Calu3 (cell line): ENCODE measurements around the gene PLIN5. TPM values are rescaled to one million over a fixed set of nuclear protein-coding genes. Genes with fewer than 3 reads are reported as not detected.

Experiments used
- BruUV-seq: library from RNA; stranded (reverse); fragments of 400-500 nt; replicated peaks from 2 replicates; lab custom pipeline; 2021; lab: Mats Ljungman, UMichigan
- CTCF ChIA-PET: fragments of 300-600 bp; sonication (Branson Sonifier 250); formaldehyde crosslinking; loops from one replicate; lab custom pipeline; 2022; ENCODE audit warnings: antibody characterized with exemption; lab: Charles Lee
- DNase-seq: peaks from one replicate; pipeline ENCODE4 v3.0.0; 2022
- H3K27ac Mint-ChIP-seq: one replicate; pipeline ENCODE4 v1.8.0; 2022; ENCODE audit warnings: mixed read lengths; ENCODE audit not compliant: unreplicated experiment
- H3K27me3 Mint-ChIP-seq: one replicate; pipeline ENCODE4 v1.8.0; 2022; ENCODE audit warnings: mixed read lengths; ENCODE audit not compliant: unreplicated experiment
- H3K36me3 Mint-ChIP-seq: one replicate; pipeline ENCODE4 v1.8.0; 2022; ENCODE audit warnings: mild to moderate bottlenecking, moderate library complexity, mixed read lengths; ENCODE audit not compliant: insufficient read depth, unreplicated experiment
- H3K4me1 Mint-ChIP-seq: one replicate; pipeline ENCODE4 v1.8.0; 2022; ENCODE audit warnings: mild to moderate bottlenecking, low read depth, mixed read lengths; ENCODE audit not compliant: unreplicated experiment
- H3K4me3 Mint-ChIP-seq: one replicate; pipeline ENCODE4 v1.8.0; 2022; ENCODE audit warnings: mild to moderate bottlenecking, low read depth, moderate library complexity, mixed read lengths; ENCODE audit not compliant: unreplicated experiment
- H3K9me3 Mint-ChIP-seq: one replicate; pipeline ENCODE4 v1.8.0; 2022; ENCODE audit warnings: low read depth, mixed read lengths; ENCODE audit not compliant: unreplicated experiment
- intact Hi-C: fragments of 100-400 bp; cut with micrococcal nuclease; formaldehyde crosslinking; loops from one replicate; pipeline ENCODE4 v1.10.0; 2022; ENCODE audit not compliant: unreplicated experiment
- total RNA-seq: library from RNA; stranded (reverse); gene quantifications from 2 replicates; pipeline ENCODE4 v1.2.3, GENCODE V29; 2022
- TF ChIP-seq, protein P1 (sequence below): fragments of 200-600 bp; IDR thresholded peaks from one replicate; pipeline ENCODE4 v1.8.0; 2022; ENCODE audit warnings: antibody characterized with exemption; ENCODE audit not compliant: unreplicated experiment

PLIN5 gene
- total RNA-seq, 1 experiment from 2014 or later = 7.6 TPM

DNA sequence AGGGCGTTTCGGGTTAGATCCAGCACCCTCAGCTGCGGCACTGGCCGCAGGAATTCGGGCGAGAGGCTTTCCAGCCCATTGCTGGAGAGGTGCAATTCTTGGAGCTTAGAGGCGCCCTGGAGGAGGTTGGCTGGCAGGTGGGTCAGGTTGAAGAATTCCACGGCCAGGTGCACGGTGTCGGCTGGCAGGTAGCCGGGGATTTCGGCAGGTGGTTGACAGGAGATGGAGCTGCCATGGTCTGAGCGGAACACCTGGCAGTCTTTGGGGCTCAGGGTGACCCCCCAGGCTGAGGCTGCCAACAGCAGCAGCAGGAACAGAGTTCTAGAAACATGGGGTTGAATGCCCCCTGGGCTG lies 3.6 kb upstream of the PLIN5 start:
- H3K9me3 Mint-ChIP-seq = no peaks in the 10 kb centered on the region
- TF ChIP-seq, protein P1, sequence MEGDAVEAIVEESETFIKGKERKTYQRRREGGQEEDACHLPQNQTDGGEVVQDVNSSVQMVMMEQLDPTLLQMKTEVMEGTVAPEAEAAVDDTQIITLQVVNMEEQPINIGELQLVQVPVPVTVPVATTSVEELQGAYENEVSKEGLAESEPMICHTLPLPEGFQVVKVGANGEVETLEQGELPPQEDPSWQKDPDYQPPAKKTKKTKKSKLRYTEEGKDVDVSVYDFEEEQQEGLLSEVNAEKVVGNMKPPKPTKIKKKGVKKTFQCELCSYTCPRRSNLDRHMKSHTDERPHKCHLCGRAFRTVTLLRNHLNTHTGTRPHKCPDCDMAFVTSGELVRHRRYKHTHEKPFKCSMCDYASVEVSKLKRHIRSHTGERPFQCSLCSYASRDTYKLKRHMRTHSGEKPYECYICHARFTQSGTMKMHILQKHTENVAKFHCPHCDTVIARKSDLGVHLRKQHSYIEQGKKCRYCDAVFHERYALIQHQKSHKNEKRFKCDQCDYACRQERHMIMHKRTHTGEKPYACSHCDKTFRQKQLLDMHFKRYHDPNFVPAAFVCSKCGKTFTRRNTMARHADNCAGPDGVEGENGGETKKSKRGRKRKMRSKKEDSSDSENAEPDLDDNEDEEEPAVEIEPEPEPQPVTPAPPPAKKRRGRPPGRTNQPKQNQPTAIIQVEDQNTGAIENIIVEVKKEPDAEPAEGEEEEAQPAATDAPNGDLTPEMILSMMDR = no peak
- no TSS peak for BruUV-seq
- no peaks in the 10 kb centered on the region for H3K27me3 Mint-ChIP-seq
- intact Hi-C loops = no loop called here
- peaks cover 24% of the 10 kb centered on the region for H3K4me1 Mint-ChIP-seq
- peaks cover 17% of the 10 kb centered on the region for H3K36me3 Mint-ChIP-seq
- CTCF ChIA-PET = interaction anchor here (0.6 kb wide), 1 partner anchor 13 kb away, joined by 4 read pairs; no protein-coding TSS in a partner anchor
- no peak for DNase-seq
- H3K27ac Mint-ChIP-seq = no peak overlapping the region
- H3K4me3 Mint-ChIP-seq = peak overlapping the region; percentile 86

DNA sequence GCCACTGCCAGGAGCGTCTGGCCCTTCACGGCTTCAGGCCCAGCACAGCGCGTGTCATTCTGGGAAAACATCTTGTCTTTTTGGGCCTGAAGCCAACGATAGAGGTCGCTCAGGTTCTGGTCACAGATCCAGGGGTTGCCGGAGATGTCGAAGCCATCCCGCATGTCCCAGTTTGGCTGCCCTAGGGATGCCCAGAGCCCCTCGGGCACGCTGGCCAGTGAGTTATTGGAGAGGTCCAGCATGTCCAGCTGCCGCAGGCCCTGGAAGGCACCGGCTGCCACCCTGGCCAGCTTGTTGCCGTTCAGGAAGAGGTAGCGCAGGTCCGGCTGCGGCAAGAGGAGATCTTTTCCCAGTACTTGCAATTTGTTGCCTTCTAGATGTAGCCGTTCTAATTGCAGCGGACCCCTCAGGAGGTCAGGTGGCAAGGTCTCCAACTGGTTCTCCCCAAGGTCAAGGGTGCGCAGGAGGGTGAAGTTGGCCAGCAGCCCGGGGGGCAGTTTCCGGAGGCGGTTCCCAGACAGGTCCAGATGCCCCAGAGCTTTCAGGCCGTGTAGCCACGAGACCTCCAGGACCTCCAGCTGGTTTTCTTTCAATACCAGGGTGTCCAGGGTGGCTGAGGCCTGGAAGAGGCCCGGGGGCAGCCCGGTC lies 3.1 kb upstream of the PLIN5 start:
- no TSS peak for BruUV-seq
- DNase-seq = no peak
- CTCF ChIA-PET = interaction anchor here (0.6 kb wide), 1 partner anchor 13 kb away, joined by 4 read pairs; no protein-coding TSS in a partner anchor
- Mint-ChIP-seq H3K27ac (no peak overlapping the region), H3K9me3 (no peaks in the 10 kb centered on the region), H3K4me3 (peak overlapping the region; percentile 86), H3K4me1 (peaks cover 24% of the 10 kb centered on the region), H3K36me3 (peaks cover 17% of the 10 kb centered on the region), H3K27me3 (no peaks in the 10 kb centered on the region)
- TF ChIP-seq, protein P1 = no peak
- intact Hi-C loops = no loop called here

DNA sequence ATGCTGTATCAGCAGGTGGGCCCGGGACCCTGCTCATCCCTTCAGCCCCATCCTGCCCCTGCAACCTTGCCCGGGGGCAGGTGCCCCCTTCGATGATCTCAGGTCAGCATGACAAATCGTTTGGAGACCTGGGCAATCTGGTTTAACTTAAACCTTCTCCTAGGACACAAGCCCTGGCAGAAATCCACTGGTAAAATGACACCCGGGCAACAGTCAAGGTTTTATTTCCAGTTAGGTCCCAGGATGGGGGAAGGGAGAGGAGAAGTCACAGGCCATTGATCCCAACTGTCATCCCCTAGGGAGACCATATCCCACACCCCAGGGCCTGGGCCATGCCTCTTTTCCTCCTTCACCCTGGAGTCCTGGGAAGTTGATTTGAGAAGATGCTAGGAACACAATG lies 1.8 kb upstream of the PLIN5 start:
- H3K4me3 Mint-ChIP-seq = peak overlapping the region; percentile 24
- H3K4me1 Mint-ChIP-seq = peaks cover 24% of the 10 kb centered on the region
- no TSS peak for BruUV-seq
- intact Hi-C loops = no loop called here
- CTCF ChIA-PET = interaction anchor here (0.7 kb wide), 1 partner anchor 184 kb away, joined by 3 read pairs; no protein-coding TSS in a partner anchor
- no peaks in the 10 kb centered on the region for H3K27me3 Mint-ChIP-seq
- H3K36me3 Mint-ChIP-seq = peaks cover 17% of the 10 kb centered on the region
- TF ChIP-seq, protein P1 = no peak
- no peaks in the 10 kb centered on the region for H3K9me3 Mint-ChIP-seq
- DNase-seq = no peak
- H3K27ac Mint-ChIP-seq = no peak overlapping the region

DNA sequence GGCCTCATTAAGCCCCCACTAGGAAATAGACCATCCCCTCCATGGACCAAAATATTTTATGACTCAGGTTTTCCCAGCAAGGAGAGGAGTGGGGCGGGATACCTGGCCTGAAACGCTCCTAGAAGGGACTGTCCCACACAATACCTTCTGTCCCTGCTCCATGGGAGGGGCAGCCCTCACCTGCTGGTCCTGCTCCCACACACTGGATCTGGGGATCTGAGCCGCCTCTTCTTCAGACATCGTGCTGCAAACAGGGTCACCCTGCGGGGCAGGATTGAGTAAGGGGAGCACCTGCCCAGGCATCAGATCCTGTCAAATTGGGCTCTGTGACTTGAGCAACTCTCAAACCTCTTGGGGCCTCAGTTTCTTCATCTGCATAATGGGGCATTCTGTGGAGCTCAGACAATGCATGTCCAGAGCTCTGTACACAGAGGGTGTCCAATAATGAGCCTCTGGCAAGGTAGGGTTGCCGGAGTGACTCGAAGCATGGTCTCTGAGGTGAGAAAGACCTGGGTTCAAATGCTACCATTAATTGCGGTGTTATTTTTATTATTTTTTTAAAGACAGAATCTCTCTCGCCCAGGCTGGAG lies 1.1 kb downstream of the PLIN5 start:
- Mint-ChIP-seq H3K27me3 (peaks cover 14% of the 10 kb centered on the region), H3K4me1 (peaks cover 14% of the 10 kb centered on the region), H3K27ac (no peak overlapping the region), H3K36me3 (peaks cover 6% of the 10 kb centered on the region), H3K4me3 (no peak overlapping the region), H3K9me3 (no peaks in the 10 kb centered on the region)
- TF ChIP-seq, protein P1 = no peak
- BruUV-seq = no TSS peak
- CTCF ChIA-PET = interaction anchor here (1.9 kb wide), 1 partner anchor 9 kb away, joined by 9 read pairs; no protein-coding TSS in a partner anchor
- DNase-seq = no peak
- intact Hi-C loops = no loop called here
